Measurements from ENCODE around the gene LRRC66. TPM values are rescaled to one million over a fixed set of nuclear protein-coding genes. Genes with fewer than 3 reads are reported as not detected.

Gene LRRC66
- total RNA-seq, 1 donor from 2014 or later, result 0.32 TPM

Other genes with a start within 250 kb of the LRRC66 start
- gene DCUN1D4, start 177.2 kb downstream of the LRRC66 start, total RNA-seq, result 35.2 TPM
- gene SGCB, start 17.9 kb upstream of the LRRC66 start, total RNA-seq, result 74.6 TPM
- gene SPATA18, start 30.9 kb upstream of the LRRC66 start, total RNA-seq, result 2.5 TPM

Measured in Right ventricle myocardium superior (tissue), 1 donor.